Psoas muscle (tissue), 8 donors: ENCODE results near the gene BCL2L11. TPM values are rescaled to one million over a fixed set of nuclear protein-coding genes. Genes with fewer than 3 reads are reported as not detected.
A peak's percentile ranks its signal among the peaks of the same experiment; 100 is the strongest.

ENCODE experiments used
- ATAC-seq, 4 donors: fragments of 200-7000 bp; cut with Tn5 transposase; one replicate each; pipeline ENCODE4 v1.9.1; 2020; ENCODE audit warnings: moderate library complexity in 3 of 4, mild to moderate bottlenecking in 2 of 4
- DNase-seq, 2 donors: peaks; one replicate each; pipeline ENCODE4 v3.0.0-alpha.2; 2020
- H3K27ac ChIP-seq: fragments of 200-600 bp; one replicate; pipeline ENCODE4 v1.8.0; 2022
- H3K27me3 ChIP-seq, 3 donors: fragments of 200-600 bp in 1 of 3; one replicate each; pipeline versions ENCODE4 v1.6.1 to v1.8.0; 2013 to 2022; ENCODE audit warnings: low read length in 2 of 3, mild to moderate bottlenecking in 2 of 3, moderate library complexity in 1 of 3; ENCODE audit not compliant: insufficient read depth in 3 of 3
- H3K36me3 ChIP-seq, 2 donors: fragments of 200-600 bp in 1 of 2; one replicate each; pipeline versions ENCODE4 v1.6.1 to v1.8.0; 2013 to 2022; ENCODE audit warnings: low read depth in 1 of 2, mild to moderate bottlenecking in 1 of 2, moderate library complexity in 1 of 2; ENCODE audit not compliant: insufficient read depth in 1 of 2
- H3K4me1 ChIP-seq: fragments of 200-600 bp; one replicate; pipeline ENCODE4 v1.8.0; 2022
- H3K4me3 ChIP-seq: fragments of 200-600 bp; one replicate; pipeline ENCODE4 v1.8.0; 2022; ENCODE audit warnings: mild to moderate bottlenecking
- H3K9me3 ChIP-seq: fragments of 200-600 bp; one replicate; pipeline ENCODE4 v1.8.0; 2022
- CTCF ChIP-seq: fragments of 200-600 bp; IDR thresholded peaks from one replicate; pipeline ENCODE4 v1.8.0; 2022; ENCODE audit warnings: antibody characterized with exemption
- WGBS, 3 donors: extraction: QIAGEN DNeasy Blood & Tissue Kit; methylation state at CpG; one replicate each; pipeline versions ENCODE4 v1.1.6 to v1.1.7; 2013; 5-methylcytosine and 5-hydroxymethylcytosine counted together
- intact Hi-C, 2 donors: fragments of 100-400 bp; cut with DNase I; formaldehyde crosslinking; loops; one replicate each; pipeline versions ENCODE4 v1.11.0 to v1.14.2; 2022
- polyA plus RNA-seq, 3 donors: library from polyadenylated mRNA; stranded (reverse); fragments of 200-250 nt; gene quantifications; one replicate each; pipeline ENCODE4 v1.2.3, GENCODE V29; 2013
- total RNA-seq, 4 donors: library from RNA; stranded (reverse); fragmentation: NEBNext Ultra II Directional in 2 of 4; extraction: Animal tissue kit (Norgen Biotek cat#: 25700) in 2 of 4; gene quantifications; one replicate each; pipeline versions ENCODE4 v1.2.1 to v1.2.4, GENCODE V29; 2021 to 2023
- donor health status: healthy with polysubstance abuse.
- donor health status: DM: no; HTN: no; CAD: no; lungs with moderate emphysema.
- donor health status: Bipolar disorder and iron deficiency.
- donor health status: healthy.
- donor health status: DM: yes; HTN: yes; CAD: no.
- donor health status: DM: no; HTN: no; CAD: no.
- donor health status: DM: no; HTN: no; CAD: no.
- donor health status: DM: yes; HTN: yes; CAD: no.

Gene BCL2L11
- total and polyA plus RNA-seq, 7 donors: 2.5 to 25.4 (median 8.2) TPM

- no peak for TF ChIP-seq CTCF
- 96% methylated on average over 3 of the region's 3 CpGs for WGBS, 3 donors
- no peaks in the 10 kb centered on the region for H3K4me1 ChIP-seq
- no peaks in the 10 kb centered on the region for H3K36me3 ChIP-seq
- intact Hi-C loops: no loop called here
- no peaks in the 10 kb centered on the region for H3K27me3 ChIP-seq
- DNase-seq (no peak), ATAC-seq (no peak)
- H3K27ac ChIP-seq: no peak overlapping the region
- no peaks in the 10 kb centered on the region for H3K9me3 ChIP-seq
- H3K4me3 ChIP-seq: no peak overlapping the region
Observed at GRCh38 chr2:111091811-111092211, 28.9 kb upstream of the BCL2L11 start.

- Histone ChIP-seq H3K4me3 (no peak overlapping the region), H3K27ac (peak overlapping the region; percentile 21), H3K4me1 (no peaks in the 10 kb centered on the region), H3K36me3 (no peaks in the 10 kb centered on the region), H3K9me3 (no peaks in the 10 kb centered on the region), H3K27me3 (no peaks in the 10 kb centered on the region)
- WGBS, 3 donors: 61 to 68% (median 66%) methylated on average over 2 of the region's 2 CpGs
- DNase-seq (no peak), ATAC-seq (peak in 3 of 4 donors; percentile 16 to 38 (median 35))
- TF ChIP-seq CTCF: no peak
- intact Hi-C loops: no loop called here
Observed at GRCh38 chr2:111094691-111095090, 26.0 kb upstream of the BCL2L11 start.

- H3K4me3 ChIP-seq: no peak overlapping the region
- no peaks in the 10 kb centered on the region for H3K9me3 ChIP-seq
- intact Hi-C loops: no loop called here
- no peaks in the 10 kb centered on the region for H3K27me3 ChIP-seq
- DNase-seq: peak; percentile 37 to 62
- ATAC-seq: peak; percentile 86 to 95 (median 90)
- H3K4me1 ChIP-seq: no peaks in the 10 kb centered on the region
- WGBS, 3 donors: 37 to 70% (median 47%) methylated on average over 8 of the region's 8 CpGs
- H3K36me3 ChIP-seq: no peaks in the 10 kb centered on the region
- TF ChIP-seq CTCF: no peak
- H3K27ac ChIP-seq: peak overlapping the region; percentile 43
Observed at GRCh38 chr2:111095434-111095833, 25.3 kb upstream of the BCL2L11 start.

GRCh38 chr2:111099402-111099801 lies 21.3 kb upstream of the BCL2L11 start:
- Histone ChIP-seq H3K36me3 (no peaks in the 10 kb centered on the region), H3K27ac (no peak overlapping the region), H3K4me1 (no peaks in the 10 kb centered on the region), H3K9me3 (no peaks in the 10 kb centered on the region), H3K27me3 (no peaks in the 10 kb centered on the region), H3K4me3 (no peak overlapping the region)
- WGBS, 3 donors: 77 to 92% (median 82%) methylated on average over 3 of the region's 3 CpGs
- intact Hi-C loops: no loop called here
- DNase-seq: no peak
- no peak for TF ChIP-seq CTCF
- ATAC-seq: no peak

- Histone ChIP-seq H3K4me3 (no peak overlapping the region), H3K9me3 (no peaks in the 10 kb centered on the region), H3K36me3 (no peaks in the 10 kb centered on the region), H3K27ac (no peak overlapping the region), H3K27me3 (no peaks in the 10 kb centered on the region), H3K4me1 (no peaks in the 10 kb centered on the region)
- no peak for TF ChIP-seq CTCF
- ATAC-seq (no peak), DNase-seq (no peak)
- intact Hi-C loops: no loop called here
- WGBS, 3 donors: 90 to 99% (median 94%) methylated on average over 5 of the region's 5 CpGs
Observed at GRCh38 chr2:111100087-111100764, 20.5 kb upstream of the BCL2L11 start.
